ENCODE data around the gene FECH. TPM values are rescaled to one million over a fixed set of nuclear protein-coding genes. Genes with fewer than 3 reads are reported as not detected.

Gene FECH
- total RNA-seq, 1 donor from 2014 or later = 28.7 TPM

- no peak for TF ChIP-seq CTCF (conservative IDR thresholded peaks at IDR 0.05; ENCODE audit: low read depth, low read length)
- DNase-seq (ENCODE audit: low read depth) = no peak
- H3K4me3 ChIP-seq (ENCODE audit: low read depth, low read length) = no peak overlapping the region
These were observed 66.7 kb downstream of the FECH start for GRCh38 chr18:57519668-57520424.

- no peak for TF ChIP-seq CTCF (conservative IDR thresholded peaks at IDR 0.05; ENCODE audit: low read depth, low read length)
- no peak overlapping the region for H3K4me3 ChIP-seq (ENCODE audit: low read depth, low read length)
- DNase-seq (ENCODE audit: low read depth) = no peak
These were observed 68.0 kb downstream of the FECH start for GRCh38 chr18:57518533-57518932.

- no peak for TF ChIP-seq CTCF (conservative IDR thresholded peaks at IDR 0.05; ENCODE audit: low read depth, low read length)
- H3K4me3 ChIP-seq (ENCODE audit: low read depth, low read length) = no peak overlapping the region
- DNase-seq (ENCODE audit: low read depth) = no peak
These were observed 70.4 kb downstream of the FECH start for GRCh38 chr18:57516056-57516455.

- no peak for DNase-seq (ENCODE audit: low read depth)
- no peak for TF ChIP-seq CTCF (conservative IDR thresholded peaks at IDR 0.05; ENCODE audit: low read depth, low read length)
- H3K4me3 ChIP-seq (ENCODE audit: low read depth, low read length) = no peak overlapping the region
These were observed 81.3 kb downstream of the FECH start for GRCh38 chr18:57505231-57505630.

GRCh38 chr18:57502624-57503023 lies 83.9 kb downstream of the FECH start:
- TF ChIP-seq CTCF (conservative IDR thresholded peaks at IDR 0.05; ENCODE audit: low read depth, low read length) = no peak
- DNase-seq (ENCODE audit: low read depth) = no peak
- H3K4me3 ChIP-seq (ENCODE audit: low read depth, low read length) = no peak overlapping the region

GRCh38 chr18:57498682-57499256 lies 87.7 kb downstream of the FECH start:
- TF ChIP-seq CTCF (conservative IDR thresholded peaks at IDR 0.05; ENCODE audit: low read depth, low read length) = no peak
- DNase-seq (ENCODE audit: low read depth) = no peak
- no peak overlapping the region for H3K4me3 ChIP-seq (ENCODE audit: low read depth, low read length)

Other genes starting within 250 kb of the FECH start
- gene ST8SIA3, start 234.1 kb downstream of the FECH start, total RNA-seq = not detected in 2 replicates
- under 0.01 and 0.06 TPM in 2 replicates for gene ONECUT2, start 151.3 kb downstream of the FECH start, total RNA-seq
- gene NARS1, start 35.1 kb upstream of the FECH start, total RNA-seq = 157 and 199 TPM in 2 replicates
- gene ATP8B1, start 216.6 kb upstream of the FECH start, total RNA-seq = 14.4 and 26.6 TPM in 2 replicates

All from epithelial cell of proximal tubule (primary cell).